Measurements from ENCODE around the gene GGA2. TPM values are rescaled to one million over a fixed set of nuclear protein-coding genes. Genes with fewer than 3 reads are reported as not detected.

Gene GGA2
- total RNA-seq, 1 experiment from 2014 or later, result 26.5 TPM

GRCh38 chr16:23482778-23483177 is 27.5 kb downstream of the GGA2 start:
- H3K9ac ChIP-seq (ENCODE audit: low read length), result no peak overlapping the region
- no peaks in the 10 kb centered on the region for H3K27me3 ChIP-seq (ENCODE audit: low read length)
- ChIA-PET CTCF (no interaction called here), POLR2A (ENCODE audit: unreplicated experiment) (no interaction called here)
- no peaks in the 10 kb centered on the region for H3K79me2 ChIP-seq (ENCODE audit: low read length)
- ATAC-seq, result no peak
- H3F3A ChIP-seq (ENCODE audit: low read length, unreplicated experiment), result no peaks in the 10 kb centered on the region
- H4K20me1 ChIP-seq (ENCODE audit: low read length), result no peaks in the 10 kb centered on the region
- H3K27ac ChIP-seq (ENCODE audit: low read length), result no peak overlapping the region
- H2AFZ ChIP-seq (ENCODE audit: low read length), result no peak overlapping the region
- no TSS peak for BruUV-seq (replicated peaks)
- no peak for DNase-seq
- H3K9me3 ChIP-seq (ENCODE audit: low read length), result no peaks in the 10 kb centered on the region
- H3K4me2 ChIP-seq (ENCODE audit: low read length), result no peak overlapping the region
- peaks cover 25% of the 10 kb centered on the region for H3K36me3 ChIP-seq (ENCODE audit: low read depth, low read length)
- TF ChIP-seq EZH2phosphoT487 (IDR thresholded peaks at IDR 0.05; ENCODE audit: borderline replicate concordance, low read length), result no peak
- no peak for TF ChIP-seq EZH2 (IDR thresholded peaks at IDR 0.05; ENCODE audit: low read length, unreplicated experiment)
- TF ChIP-seq CTCF (conservative IDR thresholded peaks at IDR 0.05; ENCODE audit: low read depth, low read length), result no peak
- no peak overlapping the region for H3K4me3 ChIP-seq (ENCODE audit: low read length)
- intact Hi-C loops (cut with micrococcal nuclease), result no loop called here
- no peaks in the 10 kb centered on the region for H3K4me1 ChIP-seq (ENCODE audit: insufficient read depth, low read length)
- H3K9me2 ChIP-seq (replicated peaks; ENCODE audit: low read length), result no peaks in the 10 kb centered on the region

- peak; percentile 24; the same call in 1 of the 2 replicates for ATAC-seq
- Histone ChIP-seq H4K20me1 (ENCODE audit: low read length) (no peaks in the 10 kb centered on the region), H3K79me2 (ENCODE audit: low read length) (no peaks in the 10 kb centered on the region), H3K9me3 (ENCODE audit: low read length) (no peaks in the 10 kb centered on the region), H3K4me1 (ENCODE audit: insufficient read depth, low read length) (no peaks in the 10 kb centered on the region), H3K36me3 (ENCODE audit: low read depth, low read length) (peaks cover 11% of the 10 kb centered on the region; the same call in 1 of the 2 replicates), H3K4me2 (ENCODE audit: low read length) (no peak overlapping the region), H3F3A (ENCODE audit: low read length, unreplicated experiment) (no peaks in the 10 kb centered on the region), H3K4me3 (ENCODE audit: low read length) (no peak overlapping the region), H3K9me2 (replicated peaks; ENCODE audit: low read length) (no peaks in the 10 kb centered on the region), H3K27me3 (ENCODE audit: low read length) (no peaks in the 10 kb centered on the region), H2AFZ (ENCODE audit: low read length) (no peak overlapping the region), H3K9ac (ENCODE audit: low read length) (no peak overlapping the region), H3K27ac (ENCODE audit: low read length) (0 out of 2 replicates have a peak overlapping the region, but pooled peaks have one; percentile 13)
- intact Hi-C loops (cut with micrococcal nuclease), result no loop called here
- CTCF ChIA-PET, result interaction anchor here (0.7 kb wide), 1 partner anchor 78 kb away, joined by 4 read pairs; no protein-coding TSS in a partner anchor
- peak; percentile 7 for DNase-seq
- POLR2A ChIA-PET (ENCODE audit: unreplicated experiment), result no interaction called here
- no TSS peak for BruUV-seq (replicated peaks)
- no peak for TF ChIP-seq EZH2phosphoT487 (IDR thresholded peaks at IDR 0.05; ENCODE audit: borderline replicate concordance, low read length)
- TF ChIP-seq EZH2 (IDR thresholded peaks at IDR 0.05; ENCODE audit: low read length, unreplicated experiment), result no peak
- TF ChIP-seq CTCF (conservative IDR thresholded peaks at IDR 0.05; ENCODE audit: low read depth, low read length), result no peak
Measured at GRCh38 chr16:23480257-23480656, 30.0 kb downstream of the GGA2 start.

GRCh38 chr16:23479138-23479537 is 31.2 kb downstream of the GGA2 start:
- CTCF ChIA-PET, result no interaction called here
- Histone ChIP-seq H3K9ac (ENCODE audit: low read length) (no peak overlapping the region), H3K9me3 (ENCODE audit: low read length) (no peaks in the 10 kb centered on the region), H3K27ac (ENCODE audit: low read length) (no peak overlapping the region), H4K20me1 (ENCODE audit: low read length) (no peaks in the 10 kb centered on the region), H3K4me1 (ENCODE audit: insufficient read depth, low read length) (no peaks in the 10 kb centered on the region), H3K36me3 (ENCODE audit: low read depth, low read length) (peaks cover 11% of the 10 kb centered on the region; the same call in 1 of the 2 replicates), H3K27me3 (ENCODE audit: low read length) (no peaks in the 10 kb centered on the region), H3F3A (ENCODE audit: low read length, unreplicated experiment) (no peaks in the 10 kb centered on the region), H3K79me2 (ENCODE audit: low read length) (no peaks in the 10 kb centered on the region), H3K4me3 (ENCODE audit: low read length) (no peak overlapping the region), H3K4me2 (ENCODE audit: low read length) (no peak overlapping the region), H2AFZ (ENCODE audit: low read length) (no peak overlapping the region), H3K9me2 (replicated peaks; ENCODE audit: low read length) (no peaks in the 10 kb centered on the region)
- intact Hi-C loops (cut with micrococcal nuclease), result no loop called here
- BruUV-seq (replicated peaks), result no TSS peak
- no peak for DNase-seq
- no peak for TF ChIP-seq EZH2 (IDR thresholded peaks at IDR 0.05; ENCODE audit: low read length, unreplicated experiment)
- no peak for TF ChIP-seq EZH2phosphoT487 (IDR thresholded peaks at IDR 0.05; ENCODE audit: borderline replicate concordance, low read length)
- no peak for TF ChIP-seq CTCF (conservative IDR thresholded peaks at IDR 0.05; ENCODE audit: low read depth, low read length)
- ATAC-seq, result no peak
- POLR2A ChIA-PET (ENCODE audit: unreplicated experiment), result interaction anchor here (0.7 kb wide), 1 partner anchor 26 kb away, joined by 5 read pairs; no protein-coding TSS in a partner anchor
